Muscle layer of duodenum (tissue), 2 donors: ENCODE measurements around the gene SGCD.

Experiments
- H3K27ac ChIP-seq: one replicate; pipeline ENCODE4 v1.7.0; 2013; ENCODE audit warnings: mild to moderate bottlenecking, low read length
- H3K27me3 ChIP-seq: one replicate; pipeline ENCODE4 v1.7.0; 2013; ENCODE audit warnings: low read depth, mild to moderate bottlenecking, control low read depth, low read length
- H3K36me3 ChIP-seq, 2 donors: one replicate each; pipeline ENCODE4 v1.7.0; 2013; ENCODE audit warnings: low read length in 2 of 2, control low read depth in 1 of 2, mild to moderate bottlenecking in 1 of 2; ENCODE audit not compliant: insufficient read depth in 2 of 2, control insufficient read depth in 1 of 2
- H3K4me1 ChIP-seq, 2 donors: one replicate each; pipeline ENCODE4 v1.7.0; 2013; ENCODE audit warnings: low read length in 2 of 2, mild to moderate bottlenecking in 2 of 2, control low read depth in 1 of 2, moderate library complexity in 1 of 2; ENCODE audit not compliant: insufficient read depth in 2 of 2, control insufficient read depth in 1 of 2
- H3K4me3 ChIP-seq, 2 donors: one replicate each; pipeline ENCODE4 v1.7.0; 2013; ENCODE audit warnings: low read length in 2 of 2, low read depth in 1 of 2, mild to moderate bottlenecking in 1 of 2
- H3K9me3 ChIP-seq, 2 donors: one replicate each; pipeline ENCODE4 v1.7.0; 2013; ENCODE audit warnings: low read length in 2 of 2, control low read depth in 1 of 2, mild to moderate bottlenecking in 1 of 2; ENCODE audit not compliant: control insufficient read depth in 1 of 2
- donor health status: healthy.

Gene SGCD

DNA sequence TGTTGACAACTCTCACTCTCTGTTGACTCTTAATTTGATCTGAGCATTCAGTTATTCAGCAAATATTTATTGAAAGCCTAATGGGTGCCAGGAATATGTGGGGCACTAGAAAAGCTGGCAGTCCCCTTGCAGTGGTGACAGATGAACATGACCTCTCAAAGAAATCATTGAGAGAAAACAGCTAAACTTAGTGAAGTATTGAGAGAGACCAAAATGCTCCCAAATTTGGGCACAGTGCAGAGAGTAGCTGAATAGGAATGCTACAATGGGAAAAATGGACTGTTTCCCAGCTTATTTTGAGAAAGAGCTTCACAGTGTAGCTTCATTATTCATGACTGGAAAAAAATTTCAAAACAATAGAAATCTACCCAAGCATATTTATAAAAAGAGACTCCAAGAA, 257.9 kb downstream of the SGCD start:
- H3K27me3 ChIP-seq = no peaks in the 10 kb centered on the region
- no peaks in the 10 kb centered on the region for H3K9me3 ChIP-seq
- peak overlapping the region; percentile 68 for H3K27ac ChIP-seq
- H3K4me1 ChIP-seq = peaks cover 3 to 21% of the 10 kb centered on the region in 2 donors
- no peaks in the 10 kb centered on the region for H3K36me3 ChIP-seq
- H3K4me3 ChIP-seq = no peak overlapping the region

DNA sequence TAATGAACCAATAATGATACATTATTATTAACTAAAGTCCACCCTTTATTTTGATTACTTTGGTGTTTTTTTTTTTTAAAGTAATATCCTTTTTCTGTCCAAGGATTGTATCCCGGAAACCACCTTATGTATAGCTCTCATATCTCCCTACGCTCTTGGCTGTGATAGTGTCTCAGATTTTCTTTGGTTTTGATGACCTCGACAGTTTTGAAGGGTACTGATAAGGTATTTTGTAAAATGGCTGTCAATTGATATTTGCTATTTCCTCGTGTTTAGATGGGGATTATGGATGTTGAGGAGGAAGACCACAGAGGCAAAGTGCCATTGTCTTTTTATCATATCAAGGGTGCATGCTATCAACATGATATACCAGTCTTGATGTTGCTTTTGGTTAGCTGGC, 259.0 kb downstream of the SGCD start:
- no peak overlapping the region for H3K4me3 ChIP-seq
- H3K27ac ChIP-seq = no peak overlapping the region
- no peaks in the 10 kb centered on the region for H3K9me3 ChIP-seq
- peaks cover 3 to 27% of the 10 kb centered on the region in 2 donors for H3K4me1 ChIP-seq
- no peaks in the 10 kb centered on the region for H3K27me3 ChIP-seq
- no peaks in the 10 kb centered on the region for H3K36me3 ChIP-seq

DNA sequence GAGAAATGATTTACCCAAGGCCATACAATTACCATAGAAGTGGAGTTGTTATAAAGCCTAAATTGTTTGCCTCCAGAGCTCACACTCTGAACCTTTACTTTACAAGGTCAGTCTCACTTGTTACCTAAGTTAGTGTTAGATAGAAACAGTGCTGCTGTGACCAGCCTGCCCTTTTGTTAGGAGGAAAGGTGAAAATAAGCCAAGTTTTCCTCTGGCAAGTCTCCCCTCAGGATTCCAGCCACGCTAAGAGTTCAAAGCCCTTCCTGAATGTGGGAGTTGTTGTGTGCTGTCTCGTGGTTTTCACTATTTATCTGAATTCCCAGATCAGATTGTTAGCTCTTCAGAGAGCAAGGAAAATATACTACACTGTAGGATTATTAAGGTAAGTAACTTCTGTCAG, 260.0 kb downstream of the SGCD start:
- Histone ChIP-seq H3K4me1 (peaks cover 3 to 27% of the 10 kb centered on the region in 2 donors), H3K27ac (peak overlapping the region; percentile 3)

DNA sequence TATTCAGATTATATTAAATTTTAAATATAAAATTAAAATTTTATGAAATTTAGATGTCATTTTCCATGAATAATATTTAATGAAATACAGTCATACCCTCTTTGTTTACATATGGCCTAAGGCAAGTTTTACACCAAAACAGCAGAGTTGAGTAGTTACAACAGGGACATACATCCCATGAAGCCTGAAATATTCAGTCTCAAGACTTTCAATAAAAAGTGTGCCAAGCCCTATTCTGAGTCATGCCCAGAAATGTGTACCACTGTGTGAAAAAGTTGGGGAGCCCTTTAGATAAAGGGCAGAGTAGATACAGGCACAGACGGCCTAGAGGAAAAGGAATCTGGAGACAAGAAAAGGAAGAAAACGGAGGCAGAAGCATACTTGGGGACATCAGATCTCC, 261.3 kb downstream of the SGCD start:
- Histone ChIP-seq H3K9me3 (no peaks in the 10 kb centered on the region), H3K4me1 (peaks cover 3 to 27% of the 10 kb centered on the region in 2 donors), H3K27ac (no peak overlapping the region), H3K36me3 (no peaks in the 10 kb centered on the region), H3K27me3 (no peaks in the 10 kb centered on the region), H3K4me3 (no peak overlapping the region)

More for the DNA sequence above, 260.0 kb downstream of the SGCD start:
- no peak overlapping the region for H3K4me3 ChIP-seq
- no peaks in the 10 kb centered on the region for H3K9me3 ChIP-seq
- no peaks in the 10 kb centered on the region for H3K36me3 ChIP-seq
- H3K27me3 ChIP-seq = no peaks in the 10 kb centered on the region

DNA sequence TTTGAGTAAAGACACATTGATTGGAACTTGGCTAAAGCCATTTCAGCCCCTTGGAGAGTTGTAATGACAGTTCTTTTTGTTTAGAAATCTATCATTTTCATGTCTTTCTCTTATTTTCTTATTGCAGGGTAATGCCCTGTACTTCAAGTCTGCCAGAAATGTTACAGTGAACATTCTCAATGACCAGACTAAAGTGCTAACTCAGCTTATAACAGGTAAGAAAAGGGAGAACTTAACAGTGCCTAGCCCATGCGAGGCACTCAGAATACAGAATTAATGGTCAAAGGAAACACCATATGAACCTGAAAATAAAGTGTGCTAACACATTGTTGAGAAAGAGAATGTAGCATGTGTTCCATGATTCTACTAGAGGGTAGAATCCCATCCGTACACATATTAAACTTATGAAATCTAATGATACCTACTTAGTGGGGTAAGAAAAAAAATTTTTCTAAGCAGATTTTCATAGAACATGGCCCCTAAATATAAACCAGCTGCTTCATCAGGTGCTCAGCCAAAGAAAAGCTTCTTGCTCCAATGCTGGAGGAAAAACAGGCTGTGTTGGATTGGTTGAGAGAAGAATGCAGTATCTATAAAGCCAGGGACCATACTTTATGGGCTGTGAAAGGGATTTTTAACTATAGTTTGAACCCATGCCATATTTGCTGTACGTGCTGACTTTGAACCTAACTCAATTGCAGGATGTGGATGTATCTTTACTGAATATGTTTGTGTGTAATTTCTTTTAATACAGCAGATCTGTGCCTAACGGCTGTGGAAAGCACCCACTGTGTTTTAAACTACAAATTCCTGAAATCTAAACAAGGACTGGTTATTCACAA, 262.4 kb downstream of the SGCD start:
- Histone ChIP-seq H3K27ac (no peak overlapping the region), H3K9me3 (no peaks in the 10 kb centered on the region), H3K4me1 (peaks cover 3 to 27% of the 10 kb centered on the region in 2 donors), H3K4me3 (no peak overlapping the region), H3K36me3 (no peaks in the 10 kb centered on the region), H3K27me3 (no peaks in the 10 kb centered on the region)

DNA sequence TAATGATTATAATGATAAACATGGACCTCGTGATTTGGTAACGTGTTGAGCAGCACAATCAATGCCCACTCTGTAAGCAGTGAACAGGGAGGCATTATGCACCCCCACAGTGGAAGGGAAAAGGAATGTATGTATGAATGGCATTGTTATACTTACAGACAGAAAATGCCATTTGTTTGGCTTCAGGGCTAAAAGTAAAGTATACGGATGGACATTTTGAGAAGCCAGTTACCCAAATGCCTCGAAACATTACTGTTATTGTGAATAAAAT, 262.9 kb downstream of the SGCD start:
- no peak overlapping the region for H3K4me3 ChIP-seq

DNA sequence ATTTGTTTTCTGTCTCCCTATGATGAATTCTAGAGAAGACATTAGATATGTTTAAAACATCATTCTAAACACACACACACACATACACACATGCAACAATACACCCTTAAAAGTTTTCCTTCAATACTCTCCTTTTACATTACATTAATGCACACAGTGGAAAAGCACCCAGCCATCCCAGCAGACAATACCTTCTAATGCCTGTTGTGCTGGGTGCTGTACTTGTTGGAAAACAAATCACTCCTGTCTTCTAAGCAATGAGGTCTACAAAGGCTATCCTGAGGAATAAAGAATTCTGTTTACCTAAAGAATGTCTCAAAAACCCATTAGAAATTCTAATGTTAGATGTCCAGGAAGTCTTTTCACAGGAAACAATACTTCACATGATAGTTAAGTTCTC, 264.0 kb downstream of the SGCD start:
- H3K4me3 ChIP-seq = no peak overlapping the region
- no peaks in the 10 kb centered on the region for H3K9me3 ChIP-seq
- no peaks in the 10 kb centered on the region for H3K27me3 ChIP-seq
- no peak overlapping the region for H3K27ac ChIP-seq
- peaks cover 3 to 22% of the 10 kb centered on the region in 2 donors for H3K4me1 ChIP-seq
- H3K36me3 ChIP-seq = no peaks in the 10 kb centered on the region

More for the DNA sequence above, 262.9 kb downstream of the SGCD start:
- H3K27me3 ChIP-seq = no peaks in the 10 kb centered on the region
- H3K36me3 ChIP-seq = no peaks in the 10 kb centered on the region
- no peak overlapping the region for H3K27ac ChIP-seq
- no peaks in the 10 kb centered on the region for H3K9me3 ChIP-seq
- H3K4me1 ChIP-seq = peaks cover 3 to 27% of the 10 kb centered on the region in 2 donors

DNA sequence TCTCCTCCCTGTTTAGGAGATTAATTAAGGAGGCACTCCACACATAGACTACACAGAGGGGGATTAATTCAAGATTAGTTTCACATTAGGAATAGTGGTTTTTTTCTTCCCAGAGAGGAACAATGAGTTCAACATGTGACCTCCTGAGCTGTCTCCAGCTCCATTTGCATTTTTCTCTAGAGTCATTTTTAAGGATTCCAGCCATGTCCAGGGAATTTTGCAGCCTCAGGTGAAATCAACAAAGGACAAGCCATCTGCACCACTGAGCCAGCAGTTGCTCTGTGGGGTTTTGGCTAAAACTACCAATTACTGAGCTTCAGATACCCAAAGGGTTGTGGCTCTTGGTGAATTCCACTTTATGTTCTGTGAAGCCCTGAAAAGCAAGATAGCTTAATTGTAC, 264.7 kb downstream of the SGCD start:
- Histone ChIP-seq H3K36me3 (no peaks in the 10 kb centered on the region), H3K27ac (no peak overlapping the region), H3K4me3 (no peak overlapping the region), H3K9me3 (no peaks in the 10 kb centered on the region), H3K27me3 (no peaks in the 10 kb centered on the region), H3K4me1 (peaks cover 3 to 21% of the 10 kb centered on the region in 2 donors)

DNA sequence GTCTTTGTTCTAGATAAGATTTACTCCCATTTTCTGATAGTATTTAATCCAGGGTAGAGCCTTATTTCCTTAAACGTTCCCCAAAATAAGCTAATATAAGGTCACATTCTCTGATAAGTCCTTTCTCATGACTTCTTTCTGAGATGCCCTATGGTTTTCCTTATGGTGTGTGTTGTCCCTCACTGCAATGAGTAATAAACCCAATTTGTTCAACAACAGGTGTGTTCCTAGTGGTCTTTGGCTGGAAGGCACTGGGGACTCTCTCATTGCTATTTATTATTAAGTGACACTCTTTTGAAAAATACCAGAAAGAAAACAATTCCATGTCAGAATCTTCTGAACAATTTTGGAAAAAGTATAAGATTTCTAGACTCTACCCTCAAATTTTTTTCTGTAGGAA, 266.6 kb downstream of the SGCD start:
- H3K4me3 ChIP-seq = no peak overlapping the region
- H3K36me3 ChIP-seq = no peaks in the 10 kb centered on the region
- H3K4me1 ChIP-seq = peaks cover 0 to 13% of the 10 kb centered on the region in 2 donors
- H3K9me3 ChIP-seq = no peaks in the 10 kb centered on the region
- no peaks in the 10 kb centered on the region for H3K27me3 ChIP-seq
- no peak overlapping the region for H3K27ac ChIP-seq

DNA sequence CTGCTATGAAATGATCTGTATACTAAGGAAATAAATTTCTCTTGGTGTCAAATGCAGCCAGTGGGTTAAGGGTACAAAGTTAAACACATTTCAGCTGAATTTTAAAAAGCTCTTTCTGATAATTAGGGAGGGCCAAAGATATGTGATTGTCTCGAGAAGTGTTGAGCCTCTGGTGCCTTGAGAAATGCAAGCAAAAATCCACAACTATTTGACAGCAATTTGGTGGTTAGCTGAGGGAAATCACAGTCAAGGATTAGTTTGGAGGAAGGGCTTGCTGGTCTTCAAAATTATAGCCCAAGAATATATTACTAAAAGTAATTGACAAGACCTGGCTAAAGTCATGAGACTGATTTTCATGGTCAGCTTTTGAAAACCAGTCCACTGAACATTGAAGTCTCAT, 267.4 kb downstream of the SGCD start:
- Histone ChIP-seq H3K9me3 (no peaks in the 10 kb centered on the region), H3K4me3 (no peak overlapping the region), H3K27me3 (no peaks in the 10 kb centered on the region), H3K27ac (peak overlapping the region; percentile 49), H3K36me3 (no peaks in the 10 kb centered on the region), H3K4me1 (peaks cover 0 to 11% of the 10 kb centered on the region in 2 donors)

DNA sequence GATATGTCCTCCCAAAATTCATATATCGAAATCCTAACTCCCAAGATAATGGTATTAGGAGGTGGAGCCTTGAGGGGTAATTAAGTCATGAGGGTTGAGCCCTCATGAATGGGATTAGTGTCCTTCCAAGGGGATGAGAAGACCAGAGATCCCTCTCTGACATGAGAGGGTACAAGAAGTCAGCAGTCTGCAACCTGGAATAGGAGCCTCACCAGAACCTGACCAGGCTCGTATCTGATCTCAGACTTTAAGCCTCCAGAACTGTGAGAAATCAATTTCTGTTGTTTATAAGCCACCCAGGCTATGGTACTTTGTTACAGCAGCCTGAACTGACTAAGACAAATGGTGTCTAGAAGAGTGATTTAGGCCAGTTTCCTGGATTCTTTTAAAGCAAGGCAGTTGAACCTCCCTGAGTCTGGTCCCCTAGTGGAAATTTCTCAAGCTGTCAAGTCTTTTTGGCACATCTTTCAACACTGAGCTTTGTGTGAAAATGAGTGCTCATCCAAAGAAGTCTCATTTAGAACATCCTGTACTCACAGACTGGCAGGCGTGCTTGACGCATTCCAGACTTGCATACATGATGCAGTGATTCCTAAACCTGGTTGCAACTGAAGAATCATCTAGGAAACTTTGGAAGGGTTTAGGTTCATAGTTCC, 268.3 kb downstream of the SGCD start:
- Histone ChIP-seq H3K27me3 (no peaks in the 10 kb centered on the region), H3K9me3 (no peaks in the 10 kb centered on the region), H3K4me1 (peaks cover 0 to 2% of the 10 kb centered on the region in 2 donors), H3K36me3 (no peaks in the 10 kb centered on the region), H3K4me3 (no peak overlapping the region), H3K27ac (peak overlapping the region; percentile 49)
